ENCODE measurements around the gene THRB.

The THRB gene

GRCh38 chr3:24387000-24387399 is 107.7 kb downstream of the THRB start:
- TF ChIP-seq MYC (IDR thresholded peaks at IDR 0.05; ENCODE audit: low read depth, low read length) (no peak), POLR2A (IDR thresholded peaks at IDR 0.05; ENCODE audit: extremely low read depth, insufficient read length) (no peak), CTCF (IDR thresholded peaks at IDR 0.05; ENCODE audit: low read depth, low read length) (no peak), MAX (IDR thresholded peaks at IDR 0.05; ENCODE audit: low read depth, low read length) (no peak)
- DNase-seq (ENCODE audit: low read depth), result no peak
- H3K4me3 ChIP-seq (ENCODE audit: low read depth, low read length), result no peak overlapping the region

DNA sequence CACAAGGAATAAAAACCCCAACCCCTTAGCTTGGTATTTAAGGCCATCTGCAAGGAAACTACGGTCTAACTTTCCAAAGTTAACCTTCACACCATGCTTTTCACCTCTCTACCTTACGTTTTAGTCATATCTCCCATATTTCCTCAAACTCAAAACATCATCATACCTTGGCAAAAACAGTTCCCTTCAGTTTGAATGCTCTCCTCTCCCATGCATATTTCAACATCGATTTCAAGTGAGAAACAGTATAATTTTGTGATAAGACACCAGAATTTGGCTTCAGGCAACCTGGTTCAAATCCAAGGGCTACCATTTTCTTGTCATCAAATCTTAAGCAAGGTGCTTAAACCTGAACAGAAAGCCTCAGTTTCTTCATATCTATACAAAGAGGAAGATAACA is 108.2 kb downstream of the THRB start:
- DNase-seq (ENCODE audit: low read depth), result no peak
- H3K4me3 ChIP-seq (ENCODE audit: low read depth, low read length), result no peak overlapping the region
- TF ChIP-seq MAX (IDR thresholded peaks at IDR 0.05; ENCODE audit: low read depth, low read length) (no peak), CTCF (IDR thresholded peaks at IDR 0.05; ENCODE audit: low read depth, low read length) (no peak)

DNA sequence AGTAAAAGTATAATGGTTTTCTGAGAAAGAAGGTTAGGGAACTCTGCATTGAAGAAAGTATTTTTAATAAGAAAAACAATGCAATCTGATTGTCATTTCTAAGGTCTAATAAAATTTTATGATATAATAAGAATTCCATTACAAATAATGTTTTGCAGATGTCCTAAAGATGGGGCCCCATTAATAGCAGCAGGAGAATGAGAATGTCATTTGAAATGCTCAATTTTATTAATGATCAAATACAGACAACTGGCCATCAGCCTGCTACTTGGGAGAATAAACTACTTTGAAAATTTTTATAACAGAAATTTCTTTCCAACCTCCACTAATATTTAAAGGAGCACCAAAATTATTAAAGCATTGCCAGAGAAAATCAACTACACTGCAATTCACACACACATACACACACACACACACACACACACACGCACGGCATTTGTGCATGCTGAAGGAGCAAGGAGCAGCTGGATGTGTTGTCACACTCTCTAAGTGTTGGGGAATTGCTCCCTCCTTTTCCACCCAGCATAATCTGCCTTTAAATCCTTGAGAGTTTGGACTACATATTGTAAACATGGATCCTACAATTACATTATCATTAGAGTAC is 109.5 kb downstream of the THRB start:
- TF ChIP-seq MYC (IDR thresholded peaks at IDR 0.05; ENCODE audit: low read depth, low read length) (no peak), POLR2A (IDR thresholded peaks at IDR 0.05; ENCODE audit: extremely low read depth, insufficient read length) (no peak), MAX (IDR thresholded peaks at IDR 0.05; ENCODE audit: low read depth, low read length) (no peak), CTCF (IDR thresholded peaks at IDR 0.05; ENCODE audit: low read depth, low read length) (no peak)
- DNase-seq (ENCODE audit: low read depth), result no peak
- H3K4me3 ChIP-seq (ENCODE audit: low read depth, low read length), result no peak overlapping the region

DNA sequence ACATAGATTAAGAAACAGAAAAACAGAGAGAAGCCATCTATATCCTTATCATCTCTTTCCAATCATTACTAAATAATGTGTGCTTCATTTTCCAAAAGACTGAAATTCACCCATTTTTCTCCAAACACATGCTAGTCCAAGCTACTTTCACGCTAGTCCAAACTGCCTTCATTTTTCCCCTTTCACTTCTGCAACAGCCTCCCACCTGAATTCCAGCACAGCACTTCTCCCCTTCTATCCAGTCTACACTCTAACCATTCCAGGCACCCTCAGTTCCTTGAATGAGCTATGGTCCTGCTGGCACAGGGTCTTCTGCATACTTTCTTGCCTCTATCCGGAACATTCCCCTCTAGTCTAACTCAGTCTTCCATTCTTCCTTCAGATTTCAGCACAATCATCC is 112.0 kb downstream of the THRB start:
- H3K4me3 ChIP-seq (ENCODE audit: low read depth, low read length), result no peak overlapping the region
- TF ChIP-seq MAX (IDR thresholded peaks at IDR 0.05; ENCODE audit: low read depth, low read length) (no peak), POLR2A (IDR thresholded peaks at IDR 0.05; ENCODE audit: extremely low read depth, insufficient read length) (no peak), MYC (IDR thresholded peaks at IDR 0.05; ENCODE audit: low read depth, low read length) (no peak), CTCF (IDR thresholded peaks at IDR 0.05; ENCODE audit: low read depth, low read length) (no peak)
- DNase-seq (ENCODE audit: low read depth), result no peak

DNA sequence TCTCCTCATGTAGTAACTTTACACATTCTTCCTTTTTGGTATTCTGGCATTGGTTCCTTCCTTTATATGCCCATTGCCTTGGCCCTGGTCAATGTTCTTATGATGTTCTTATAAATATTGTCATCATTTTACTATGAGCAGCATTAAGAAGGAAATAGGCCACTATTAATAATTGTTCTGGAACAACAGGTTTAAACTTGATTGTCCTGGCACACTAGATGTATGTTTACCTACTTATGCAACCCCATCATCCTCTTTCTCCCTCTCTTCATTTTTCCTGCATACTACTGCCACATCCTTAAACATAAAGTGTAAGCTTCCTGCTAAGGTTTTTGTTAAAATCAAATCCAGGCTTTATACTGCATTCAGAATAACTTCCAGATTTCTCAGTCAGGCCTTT is 114.7 kb downstream of the THRB start:
- DNase-seq (ENCODE audit: low read depth), result no peak
- TF ChIP-seq CTCF (IDR thresholded peaks at IDR 0.05; ENCODE audit: low read depth, low read length) (no peak), MYC (IDR thresholded peaks at IDR 0.05; ENCODE audit: low read depth, low read length) (no peak), MAX (IDR thresholded peaks at IDR 0.05; ENCODE audit: low read depth, low read length) (no peak), POLR2A (IDR thresholded peaks at IDR 0.05; ENCODE audit: extremely low read depth, insufficient read length) (no peak)
- H3K4me3 ChIP-seq (ENCODE audit: low read depth, low read length), result no peak overlapping the region

- DNase-seq (ENCODE audit: low read depth), result no peak
Observed at GRCh38 chr3:24378313-24378712, 116.3 kb downstream of the THRB start.

More at GRCh38 chr3:24378313-24378712, 116.3 kb downstream of the THRB start:
- no peak overlapping the region for H3K4me3 ChIP-seq (ENCODE audit: low read depth, low read length)
- no peak for TF ChIP-seq POLR2A (IDR thresholded peaks at IDR 0.05; ENCODE audit: extremely low read depth, insufficient read length)
- no peak for TF ChIP-seq CTCF (IDR thresholded peaks at IDR 0.05; ENCODE audit: low read depth, low read length)
- no peak for TF ChIP-seq MAX (IDR thresholded peaks at IDR 0.05; ENCODE audit: low read depth, low read length)
- no peak for TF ChIP-seq MYC (IDR thresholded peaks at IDR 0.05; ENCODE audit: low read depth, low read length)
